Mesothelial cell of epicardium (in vitro differentiated cells): ENCODE results near the gene KDM4B. TPM values are rescaled to one million over a fixed set of nuclear protein-coding genes. Genes with fewer than 3 reads are reported as not detected.

Source experiments
- DNase-seq, 2 experiments: peaks; one replicate each; pipeline ENCODE4 v3.0.0; 2021; ENCODE audit warnings: low spot score in 2 of 2; ENCODE audit not compliant: unreplicated experiment in 2 of 2
- H3K27ac Mint-ChIP-seq: 2 replicates; pipeline ENCODE4 v1.8.0; 2021; ENCODE audit warnings: mixed read lengths
- H3K27me3 Mint-ChIP-seq: 2 replicates; pipeline ENCODE4 v1.8.0; 2021; ENCODE audit warnings: low read depth, mixed read lengths
- H3K36me3 Mint-ChIP-seq: 2 replicates; pipeline ENCODE4 v1.8.0; 2021; ENCODE audit warnings: mixed read lengths
- H3K4me1 Mint-ChIP-seq: 2 replicates; pipeline ENCODE4 v1.8.0; 2021; ENCODE audit warnings: mixed read lengths
- H3K4me3 Mint-ChIP-seq: 2 replicates; pipeline ENCODE4 v1.8.0; 2021; ENCODE audit warnings: mild to moderate bottlenecking, moderate library complexity, mixed read lengths
- H3K9me3 Mint-ChIP-seq: 2 replicates; pipeline ENCODE4 v1.8.0; 2021; ENCODE audit warnings: mixed read lengths
- CTCF ChIP-seq: fragments of 200-600 bp; sonication (generic); IDR thresholded peaks from one replicate; pipeline ENCODE4 v1.5.0; 2021; ENCODE audit warnings: antibody characterized with exemption; ENCODE audit not compliant: unreplicated experiment
- total RNA-seq: library from RNA; stranded (reverse); gene quantifications from 3 replicates; pipeline ENCODE4 v1.2.1, GENCODE V29; 2021

KDM4B gene
- total RNA-seq, 1 donor from 2014 or later = 80.5 TPM

- Mint-ChIP-seq H3K36me3 (peaks cover 27% of the 10 kb centered on the region), H3K9me3 (no peaks in the 10 kb centered on the region), H3K27ac (no peak overlapping the region), H3K4me3 (no peak overlapping the region), H3K27me3 (no peaks in the 10 kb centered on the region), H3K4me1 (peaks cover 9% of the 10 kb centered on the region)
- no peak for DNase-seq
- no peak for TF ChIP-seq CTCF
These were observed 76.1 kb downstream of the KDM4B start for GRCh38 chr19:5045029-5045428.

- H3K4me3 Mint-ChIP-seq = no peak overlapping the region
- DNase-seq = no peak
- peaks cover 27% of the 10 kb centered on the region for H3K36me3 Mint-ChIP-seq
- TF ChIP-seq CTCF = no peak
- H3K27me3 Mint-ChIP-seq = no peaks in the 10 kb centered on the region
- no peak overlapping the region for H3K27ac Mint-ChIP-seq
- no peaks in the 10 kb centered on the region for H3K9me3 Mint-ChIP-seq
- H3K4me1 Mint-ChIP-seq = peaks cover 10% of the 10 kb centered on the region
These were observed 77.0 kb downstream of the KDM4B start for GRCh38 chr19:5045956-5046338.

- H3K27me3 Mint-ChIP-seq = no peaks in the 10 kb centered on the region
- no peak overlapping the region for H3K27ac Mint-ChIP-seq
- H3K9me3 Mint-ChIP-seq = no peaks in the 10 kb centered on the region
- TF ChIP-seq CTCF = no peak
- H3K36me3 Mint-ChIP-seq = peaks cover 27% of the 10 kb centered on the region
- no peak overlapping the region for H3K4me3 Mint-ChIP-seq
- H3K4me1 Mint-ChIP-seq = peaks cover 10% of the 10 kb centered on the region
- no peak for DNase-seq
These were observed 77.6 kb downstream of the KDM4B start for GRCh38 chr19:5046339-5047039.

DNA sequence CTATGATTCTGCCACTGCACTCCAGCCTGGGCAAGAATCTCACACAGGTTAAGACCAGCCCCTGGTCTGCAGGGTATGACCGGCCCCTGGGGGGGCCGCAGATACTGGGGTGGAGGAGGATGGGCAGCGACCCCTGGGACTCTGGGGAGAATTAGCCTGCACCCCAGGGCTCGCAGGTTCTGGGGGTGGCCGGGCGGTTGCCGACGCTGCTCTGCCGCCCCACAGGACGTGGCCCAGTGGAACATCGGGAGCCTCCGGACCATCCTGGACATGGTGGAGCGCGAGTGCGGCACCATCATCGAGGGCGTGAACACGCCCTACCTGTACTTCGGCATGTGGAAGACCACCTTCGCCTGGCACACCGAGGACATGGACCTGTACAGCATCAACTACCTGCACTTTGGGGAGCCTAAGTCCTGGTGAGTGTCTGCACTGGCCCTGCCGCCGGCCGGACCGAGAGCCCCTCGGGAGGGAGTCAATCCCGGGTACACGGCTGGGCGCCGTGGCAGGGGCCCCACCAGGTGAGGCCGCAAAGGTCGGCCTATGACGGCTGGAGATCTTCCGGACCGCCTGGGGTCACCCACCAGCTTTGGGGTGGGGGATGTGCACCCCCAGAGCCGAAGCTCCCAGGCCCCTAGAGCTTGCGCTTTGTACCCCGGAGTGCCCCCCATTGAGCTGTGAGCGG lies 78.5 kb downstream of the KDM4B start:
- H3K9me3 Mint-ChIP-seq = no peaks in the 10 kb centered on the region
- no peak for TF ChIP-seq CTCF
- DNase-seq = no peak
- no peaks in the 10 kb centered on the region for H3K27me3 Mint-ChIP-seq
- peaks cover 10% of the 10 kb centered on the region for H3K4me1 Mint-ChIP-seq
- peaks cover 20% of the 10 kb centered on the region for H3K36me3 Mint-ChIP-seq
- no peak overlapping the region for H3K4me3 Mint-ChIP-seq
- no peak overlapping the region for H3K27ac Mint-ChIP-seq

GRCh38 chr19:5048091-5048726 lies 79.3 kb downstream of the KDM4B start:
- peak; percentile 98 for TF ChIP-seq CTCF
- no peaks in the 10 kb centered on the region for H3K9me3 Mint-ChIP-seq
- H3K4me3 Mint-ChIP-seq = no peak overlapping the region
- peak; percentile 81 to 93 for DNase-seq
- no peak overlapping the region for H3K27ac Mint-ChIP-seq
- H3K4me1 Mint-ChIP-seq = peaks cover 10% of the 10 kb centered on the region
- H3K27me3 Mint-ChIP-seq = no peaks in the 10 kb centered on the region
- peaks cover 12% of the 10 kb centered on the region for H3K36me3 Mint-ChIP-seq
